Body of pancreas (tissue), 4 donors: ENCODE measurements around the gene PROM2. TPM values are rescaled to one million over a fixed set of nuclear protein-coding genes. Genes with fewer than 3 reads are reported as not detected.

Experiments
- ATAC-seq: fragments of 150-250 bp; one replicate; pipeline ENCODE4 v1.9.1; 2016
- DNase-seq, 4 donors: peaks; one replicate each; pipeline ENCODE4 v3.0.0-alpha.2; 2019
- H3K27ac ChIP-seq, 4 donors: fragments of 200-600 bp; sonication (generic); 1 replicate in 3 of 4; 2 replicates in 1 of 4; pipeline versions ENCODE4 v1.5.1 to v1.6.1; 2016 to 2019; ENCODE audit warnings: mild to moderate bottlenecking in 1 of 4, mixed read lengths in 1 of 4, moderate library complexity in 1 of 4
- H3K27me3 ChIP-seq, 2 donors: fragments of 200-600 bp; sonication (generic); one replicate each; pipeline ENCODE4 v1.6.0; 2016; ENCODE audit warnings: mild to moderate bottlenecking in 1 of 2
- H3K36me3 ChIP-seq, 2 donors: fragments of 200-600 bp; sonication (generic); replicated peaks in 1 of 2; 2 replicates each; pipeline ENCODE4 v1.5.1; 2016; ENCODE audit warnings: low read depth in 2 of 2; ENCODE audit not compliant: insufficient read depth in 1 of 2
- H3K4me1 ChIP-seq: fragments of 200-600 bp; sonication (generic); one replicate; pipeline ENCODE4 v1.6.0; 2016
- H3K4me3 ChIP-seq, 2 donors: fragments of 200-600 bp; sonication (generic); 1 replicate in 1 of 2; 2 replicates in 1 of 2; pipeline ENCODE4 v1.5.1; 2016 to 2019
- H3K9me3 ChIP-seq, 3 donors: fragments of 200-600 bp; sonication (generic); 1 replicate in 2 of 3; 2 replicates in 1 of 3; pipeline ENCODE4 v1.5.1; 2016
- POLR2A ChIP-seq, 3 donors: fragments of 450-650 bp; IDR thresholded peaks; one replicate each; pipeline ENCODE4 v1.6.1; 2016; ENCODE audit warnings: antibody characterized with exemption in 3 of 3, mild to moderate bottlenecking in 2 of 3
- whole genome bisulfite sequencing, 2 donors: methylation state at CpG; one replicate each; pipeline ENCODE4 v1.1.5; 2017; 5-methylcytosine and 5-hydroxymethylcytosine counted together
- intact Hi-C: fragments of 100-400 bp; cut with DNase I; formaldehyde crosslinking; loops from one replicate; pipeline ENCODE4 v1.15.1; 2023
- total RNA-seq, 2 donors: library from RNA; depleted of rRNA; stranded (reverse); fragments of >200 nt; gene quantifications; one replicate each; pipeline ENCODE4 v1.1.0, GENCODE V29; 2016
- TF ChIP-seq, protein P1 (sequence below), 7 experiments: fragments of 450-650 bp in 4 of 7; fragments of 200-600 bp in 3 of 7; sonication (generic) in 3 of 7; IDR thresholded peaks; one replicate each; pipeline ENCODE4 v1.5.1; 2016 to 2019; ENCODE audit warnings: antibody characterized with exemption in 7 of 7

The PROM2 gene
- total RNA-seq, 2 donors from 2014 or later: 17.6 to 31.6 TPM

DNA sequence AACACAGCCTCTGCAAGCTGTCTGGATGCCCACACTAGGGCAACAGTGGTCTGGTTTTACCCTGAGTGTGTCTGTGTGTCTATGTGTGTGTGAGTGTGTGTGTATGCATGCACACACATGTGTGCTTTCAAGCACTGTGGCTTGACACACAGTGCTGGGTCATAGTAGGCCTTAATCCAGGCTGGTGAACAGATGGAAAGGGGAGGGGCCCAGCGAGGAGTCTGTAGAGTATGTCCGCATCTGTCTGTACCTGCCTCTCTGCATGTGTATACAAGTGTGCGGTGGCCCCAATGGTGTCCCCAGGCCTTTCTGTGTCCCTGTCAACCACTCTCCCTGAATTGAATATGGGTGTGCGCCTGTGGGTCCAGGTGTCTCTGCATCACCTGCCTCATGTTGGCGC lies 13.6 kb downstream of the PROM2 start:
- intact Hi-C loops: no loop called here
- DNase-seq (no peak), ATAC-seq (no peak)
- TF ChIP-seq POLR2A (IDR thresholded peaks at IDR 0.05): no peak
- Histone ChIP-seq H3K27me3 (no peaks in the 10 kb centered on the region), H3K36me3 (no peaks in the 10 kb centered on the region), H3K9me3 (no peaks in the 10 kb centered on the region), H3K27ac (no peak overlapping the region), H3K4me1 (no peaks in the 10 kb centered on the region), H3K4me3 (no peak overlapping the region)
- WGBS, 2 donors: 90 to 100% methylated on average over 2 to 5 of the region's 5 CpGs

DNA sequence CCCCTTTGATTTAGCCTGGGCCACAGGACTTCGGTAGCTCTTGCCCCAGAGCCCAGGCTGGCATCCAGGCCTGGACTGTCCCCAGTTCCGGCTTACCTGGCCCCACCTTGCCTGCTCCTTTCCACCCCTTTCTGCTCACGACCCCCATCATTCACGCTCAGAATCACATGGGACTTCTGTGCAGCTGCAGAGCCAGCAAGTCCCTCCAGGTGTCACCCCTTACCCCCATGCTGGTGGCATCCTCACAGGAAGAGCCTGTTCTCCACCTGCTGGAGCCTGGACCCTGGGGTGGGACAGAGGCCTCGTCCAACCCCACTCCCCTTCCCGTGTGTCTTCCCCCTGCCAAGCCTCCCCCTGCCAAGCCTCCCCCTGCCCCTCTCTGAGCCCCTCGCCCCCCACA lies 15.0 kb downstream of the PROM2 start:
- intact Hi-C loops: no loop called here

DNA sequence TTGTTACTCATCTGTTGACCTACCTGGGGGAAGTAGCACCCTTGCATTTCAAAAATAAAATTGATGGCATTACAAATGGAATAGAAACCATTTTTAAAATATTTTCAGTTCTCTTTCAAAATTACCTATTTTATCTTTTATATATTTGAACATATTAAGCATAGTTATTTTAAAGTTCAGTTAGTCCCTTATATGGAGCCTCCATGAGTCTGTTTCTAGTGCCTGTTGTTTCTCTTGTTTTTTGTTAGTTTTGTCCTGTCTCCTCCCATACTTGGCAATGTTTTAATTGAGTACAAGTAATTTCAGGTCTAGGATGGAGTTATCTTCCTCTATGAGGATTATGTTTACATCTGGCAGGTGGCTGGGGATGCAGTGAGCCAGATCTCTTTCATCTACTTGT lies 17.0 kb downstream of the PROM2 start:
- intact Hi-C loops: no loop called here
- Histone ChIP-seq H3K4me1 (peaks cover 18% of the 10 kb centered on the region), H3K36me3 (no peaks in the 10 kb centered on the region), H3K27ac (no peak overlapping the region), H3K4me3 (no peak overlapping the region), H3K27me3 (no peaks in the 10 kb centered on the region), H3K9me3 (no peaks in the 10 kb centered on the region)
- ATAC-seq (no peak), DNase-seq (no peak)
- TF ChIP-seq POLR2A (IDR thresholded peaks at IDR 0.05): no peak
- TF ChIP-seq, protein P1, sequence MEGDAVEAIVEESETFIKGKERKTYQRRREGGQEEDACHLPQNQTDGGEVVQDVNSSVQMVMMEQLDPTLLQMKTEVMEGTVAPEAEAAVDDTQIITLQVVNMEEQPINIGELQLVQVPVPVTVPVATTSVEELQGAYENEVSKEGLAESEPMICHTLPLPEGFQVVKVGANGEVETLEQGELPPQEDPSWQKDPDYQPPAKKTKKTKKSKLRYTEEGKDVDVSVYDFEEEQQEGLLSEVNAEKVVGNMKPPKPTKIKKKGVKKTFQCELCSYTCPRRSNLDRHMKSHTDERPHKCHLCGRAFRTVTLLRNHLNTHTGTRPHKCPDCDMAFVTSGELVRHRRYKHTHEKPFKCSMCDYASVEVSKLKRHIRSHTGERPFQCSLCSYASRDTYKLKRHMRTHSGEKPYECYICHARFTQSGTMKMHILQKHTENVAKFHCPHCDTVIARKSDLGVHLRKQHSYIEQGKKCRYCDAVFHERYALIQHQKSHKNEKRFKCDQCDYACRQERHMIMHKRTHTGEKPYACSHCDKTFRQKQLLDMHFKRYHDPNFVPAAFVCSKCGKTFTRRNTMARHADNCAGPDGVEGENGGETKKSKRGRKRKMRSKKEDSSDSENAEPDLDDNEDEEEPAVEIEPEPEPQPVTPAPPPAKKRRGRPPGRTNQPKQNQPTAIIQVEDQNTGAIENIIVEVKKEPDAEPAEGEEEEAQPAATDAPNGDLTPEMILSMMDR (IDR thresholded peaks at IDR 0.05): no peak

More for the DNA sequence above, 15.0 kb downstream of the PROM2 start:
- TF ChIP-seq, protein P1 (IDR thresholded peaks at IDR 0.05): peak in 3 of 7 experiments; percentile 10 to 27 (median 20)
- TF ChIP-seq POLR2A (IDR thresholded peaks at IDR 0.05): no peak
- H3K9me3 ChIP-seq: no peaks in the 10 kb centered on the region
- no peak overlapping the region for H3K4me3 ChIP-seq
- H3K4me1 ChIP-seq: peaks cover 6% of the 10 kb centered on the region
- no peaks in the 10 kb centered on the region for H3K36me3 ChIP-seq
- WGBS, 2 donors: 76 to 77% methylated on average over 6 of the region's 7 CpGs
- ATAC-seq (no peak), DNase-seq (no peak)
- no peaks in the 10 kb centered on the region for H3K27me3 ChIP-seq
- no peak overlapping the region for H3K27ac ChIP-seq

DNA sequence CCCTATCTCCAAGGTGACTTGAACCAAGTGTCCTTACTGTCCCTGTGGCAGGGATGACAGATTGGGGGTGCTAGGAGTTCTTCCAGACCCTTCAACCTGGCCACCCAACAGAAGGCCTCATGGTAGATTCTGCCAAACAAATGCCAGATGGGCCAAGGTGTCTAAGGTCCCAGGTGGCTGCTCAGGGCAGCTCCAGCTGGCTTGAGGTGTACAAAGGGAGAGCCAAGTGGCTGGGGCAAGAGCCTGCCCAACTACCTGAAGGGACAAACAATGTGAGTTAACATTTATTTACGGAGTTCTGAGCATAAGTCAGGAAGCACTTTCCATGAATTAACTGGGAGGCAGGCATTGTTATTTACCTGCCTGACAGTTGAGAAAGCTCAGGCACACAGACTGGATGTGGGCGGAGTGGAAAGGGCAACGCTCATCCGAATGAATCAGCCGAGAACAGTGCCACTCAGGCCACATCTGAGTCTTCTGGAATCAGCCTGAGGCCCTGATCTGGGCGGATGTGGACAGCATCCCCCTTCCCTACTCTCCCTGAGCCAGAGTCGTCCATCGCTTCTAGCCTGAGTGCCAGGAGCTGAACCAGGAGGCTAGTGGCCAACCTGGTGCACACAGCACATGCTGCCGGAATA lies 18.5 kb downstream of the PROM2 start:
- intact Hi-C loops: no loop called here
- Histone ChIP-seq H3K9me3 (no peaks in the 10 kb centered on the region), H3K36me3 (no peaks in the 10 kb centered on the region), H3K4me1 (peaks cover 33% of the 10 kb centered on the region), H3K4me3 (no peak overlapping the region), H3K27ac (peak overlapping the region in 3 of 4 donors; percentile 32 to 63 (median 46)), H3K27me3 (no peaks in the 10 kb centered on the region)
- no peak for TF ChIP-seq POLR2A (IDR thresholded peaks at IDR 0.05)
- TF ChIP-seq, protein P1 (IDR thresholded peaks at IDR 0.05): no peak
- peak in 3 of 4 donors; percentile 40 to 68 (median 58) for DNase-seq
- no peak for ATAC-seq
- WGBS, 2 donors: 56 to 72% methylated on average over 7 to 9 of the region's 9 CpGs

DNA sequence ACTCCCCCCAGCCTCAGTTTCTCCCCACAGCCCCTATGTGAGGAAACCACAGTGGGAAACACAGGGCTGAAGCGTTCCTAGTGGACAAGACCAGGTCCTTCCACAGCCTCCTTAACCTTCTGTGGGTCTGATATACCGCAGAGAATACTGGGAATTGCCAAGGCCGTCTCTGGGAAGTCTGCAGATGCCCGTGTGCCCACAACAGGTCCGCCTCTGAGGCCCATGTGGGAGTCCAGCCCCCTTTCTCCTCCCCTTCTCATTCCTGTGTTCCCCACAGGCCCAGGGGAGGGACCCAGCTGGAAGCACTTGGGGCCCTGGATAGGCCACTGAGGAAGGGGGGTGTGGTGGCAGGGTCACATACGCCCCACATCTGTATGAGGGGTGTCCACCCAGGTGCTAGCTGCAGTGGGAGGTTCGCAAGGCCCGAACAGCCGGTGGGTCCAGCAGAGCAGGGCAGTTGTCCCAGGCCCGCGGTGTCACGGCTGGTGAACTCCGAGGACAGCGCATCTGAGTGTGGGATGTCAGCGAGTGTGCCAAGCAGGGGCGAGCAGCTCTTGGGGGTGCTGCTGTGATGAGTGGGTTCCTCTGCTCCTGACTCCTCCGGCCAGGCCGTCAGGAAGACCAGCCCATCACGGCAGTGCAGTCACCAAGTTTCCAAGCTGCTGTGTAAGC lies 20.5 kb downstream of the PROM2 start:
- 62 to 71% methylated on average over 9 to 19 of the region's 19 CpGs for WGBS, 2 donors
- ATAC-seq (peak; percentile 61), DNase-seq (peak; percentile 42 to 85 (median 72))
- intact Hi-C loops: no loop called here
- Histone ChIP-seq H3K27me3 (no peaks in the 10 kb centered on the region), H3K4me1 (peaks cover 33% of the 10 kb centered on the region), H3K36me3 (no peaks in the 10 kb centered on the region), H3K27ac (peak overlapping the region in 2 of 4 donors; percentile 47 to 63), H3K9me3 (no peaks in the 10 kb centered on the region), H3K4me3 (no peak overlapping the region)
- TF ChIP-seq, protein P1 (IDR thresholded peaks at IDR 0.05): peak in 1 of 7 experiments; percentile 22
- no peak for TF ChIP-seq POLR2A (IDR thresholded peaks at IDR 0.05)
